ENCODE results near the gene MX2.

- no peak for TF ChIP-seq CTCF (IDR thresholded peaks at IDR 0.05; ENCODE audit: poor library complexity, severe bottlenecking)
- no peak for TF ChIP-seq EZH2 (IDR thresholded peaks at IDR 0.05; ENCODE audit: borderline replicate concordance, insufficient read depth, low read length, poor library complexity, severe bottlenecking)
- TF ChIP-seq POLR2AphosphoS5 (IDR thresholded peaks at IDR 0.05) = no peak
- no peak for TF ChIP-seq REST (IDR thresholded peaks at IDR 0.05; ENCODE audit: borderline replicate concordance)
Observed at GRCh38 chr21:41406340-41406739, 44.5 kb downstream of the MX2 start.

Measured in neural cell (in vitro differentiated cells).